Kidney (tissue), 14 donors: ENCODE measurements around the gene ALOX5AP. TPM values are rescaled to one million over a fixed set of nuclear protein-coding genes. Genes with fewer than 3 reads are reported as not detected.

ENCODE experiments used
- DNase-seq, 5 donors: peaks; one replicate each; pipeline ENCODE4 v3.0.0-alpha.2; 2013 to 2020
- FAIRE-seq: peaks from 2 replicates; lab custom pipeline; 2012; peaks lifted over from hg19 to GRCh38; lab: Jason Lieb, UNC
- H3K27ac ChIP-seq, 2 donors: one replicate each; pipeline ENCODE4 v1.7.0; 2013; ENCODE audit warnings: low read depth in 2 of 2, low read length in 2 of 2, inconsistent platforms in 1 of 2
- H3K27me3 ChIP-seq: one replicate; pipeline ENCODE4 v1.7.1; 2013; ENCODE audit warnings: low read length, inconsistent platforms; ENCODE audit not compliant: control insufficient read depth, insufficient read depth
- H3K36me3 ChIP-seq, 3 donors: one replicate each; pipeline versions ENCODE4 v1.7.0 to v1.7.1; 2013; ENCODE audit warnings: low read length in 3 of 3, control low read depth in 1 of 3, inconsistent platforms in 1 of 3; ENCODE audit not compliant: insufficient read depth in 3 of 3, control insufficient read depth in 2 of 3
- H3K4me1 ChIP-seq, 3 donors: one replicate each; pipeline versions ENCODE4 v1.7.0 to v1.7.1; 2013; ENCODE audit warnings: low read length in 3 of 3, inconsistent platforms in 1 of 3, low read depth in 1 of 3; ENCODE audit not compliant: control insufficient read depth in 2 of 3, insufficient read depth in 2 of 3
- H3K4me3 ChIP-seq, 3 donors: one replicate each; pipeline versions ENCODE4 v1.7.0 to v1.8.1; 2013; ENCODE audit warnings: low read length in 3 of 3, control low read depth in 1 of 3, inconsistent platforms in 1 of 3
- H3K9ac ChIP-seq, 3 donors: one replicate each; pipeline versions ENCODE4 v1.7.0 to v1.7.1; 2013; ENCODE audit warnings: low read length in 3 of 3, control low read depth in 1 of 3, inconsistent platforms in 1 of 3
- H3K9me3 ChIP-seq, 3 donors: one replicate each; pipeline versions ENCODE4 v1.7.0 to v1.7.1; 2013; ENCODE audit warnings: low read length in 3 of 3, control low read depth in 1 of 3, inconsistent platforms in 1 of 3; ENCODE audit not compliant: control insufficient read depth in 2 of 3, insufficient read depth in 1 of 3
- CTCF ChIP-seq: IDR thresholded peaks from 3 replicates; pipeline ENCODE4 v1.5.1; 2012; ENCODE audit warnings: mild to moderate bottlenecking, moderate library complexity, borderline replicate concordance; ENCODE audit not compliant: insufficient read depth; ENCODE audit errors: extremely low read depth
- intact Hi-C: fragments of 100-400 bp; cut with DNase I; formaldehyde crosslinking; loops from one replicate; pipeline ENCODE4 v1.11.1; 2022
- polyA plus RNA-seq: library from polyadenylated mRNA; stranded (reverse); fragments of 350-450 nt; fragmentation: Illumina TruSeq; extraction: RNeasy Lipid Tissue Mini Kit (QIAGEN cat#74804); gene quantifications from one replicate; pipeline ENCODE4 v1.2.3, GENCODE V29; 2014; ENCODE audit warnings: low read depth, low replicate concordance; ENCODE audit not compliant: insufficient read depth
- total RNA-seq: library from RNA; stranded (reverse); fragmentation: NEBNext Ultra II Directional; extraction: Animal tissue kit (Norgen Biotek cat#: 25700); gene quantifications from one replicate; pipeline ENCODE4 v1.2.1, GENCODE V29; 2021
- donor health status: control.
- donor health status: control.
- donor health status: control.
- donor health status: control.
- donor health status: control.
- donor health status: DM: yes; HTN: yes; CAD: no.
- donor health status: Normal renal cell carcinoma (clear cell type).

Gene ALOX5AP
- total and polyA plus RNA-seq, 2 donors from 2014 or later, result 15.4 to 25.0 TPM

- TF ChIP-seq CTCF, result no peak
- no peak overlapping the region for H3K9ac ChIP-seq
- FAIRE-seq, result no peak
Observed at GRCh38 chr13:30753030-30753616, 17.8 kb downstream of the ALOX5AP start.

GRCh38 chr13:30755678-30756077, 20.3 kb downstream of the ALOX5AP start:
- H3K9me3 ChIP-seq, result no peaks in the 10 kb centered on the region
- H3K4me3 ChIP-seq, result no peak overlapping the region
- no peak overlapping the region for H3K27ac ChIP-seq
- no peak for TF ChIP-seq CTCF
- intact Hi-C loops, result no loop called here
- H3K9ac ChIP-seq, result no peak overlapping the region
- no peak for DNase-seq
- FAIRE-seq, result no peak
- no peaks in the 10 kb centered on the region for H3K27me3 ChIP-seq
- no peaks in the 10 kb centered on the region for H3K36me3 ChIP-seq
- H3K4me1 ChIP-seq, result no peaks in the 10 kb centered on the region

More at GRCh38 chr13:30753030-30753616, 17.8 kb downstream of the ALOX5AP start:
- Histone ChIP-seq H3K27ac (no peak overlapping the region), H3K27me3 (no peaks in the 10 kb centered on the region), H3K4me3 (no peak overlapping the region), H3K4me1 (no peaks in the 10 kb centered on the region), H3K36me3 (no peaks in the 10 kb centered on the region), H3K9me3 (no peaks in the 10 kb centered on the region)
- no peak for DNase-seq
- intact Hi-C loops, result no loop called here

- no peak overlapping the region for H3K9ac ChIP-seq
- no peaks in the 10 kb centered on the region for H3K27me3 ChIP-seq
- H3K4me1 ChIP-seq, result no peaks in the 10 kb centered on the region
- no peak for DNase-seq
- no peak overlapping the region for H3K4me3 ChIP-seq
- no peak for TF ChIP-seq CTCF
- no peak for FAIRE-seq
- intact Hi-C loops, result no loop called here
- no peaks in the 10 kb centered on the region for H3K9me3 ChIP-seq
- no peak overlapping the region for H3K27ac ChIP-seq
- H3K36me3 ChIP-seq, result no peaks in the 10 kb centered on the region
Observed at GRCh38 chr13:30757026-30757742, 21.8 kb downstream of the ALOX5AP start.
